GM18502 (cell line): ENCODE results near the gene TCFL5.
A peak's percentile ranks its signal among the peaks of the same experiment; 100 is the strongest.

Source experiments
- ATAC-seq: cut with Tn5 transposase; IDR thresholded peaks from one replicate; pipeline ENCODE4 v1.9.1; 2021; ENCODE audit warnings: mild to moderate bottlenecking; ENCODE audit not compliant: unreplicated experiment, poor library complexity

Gene TCFL5

DNA sequence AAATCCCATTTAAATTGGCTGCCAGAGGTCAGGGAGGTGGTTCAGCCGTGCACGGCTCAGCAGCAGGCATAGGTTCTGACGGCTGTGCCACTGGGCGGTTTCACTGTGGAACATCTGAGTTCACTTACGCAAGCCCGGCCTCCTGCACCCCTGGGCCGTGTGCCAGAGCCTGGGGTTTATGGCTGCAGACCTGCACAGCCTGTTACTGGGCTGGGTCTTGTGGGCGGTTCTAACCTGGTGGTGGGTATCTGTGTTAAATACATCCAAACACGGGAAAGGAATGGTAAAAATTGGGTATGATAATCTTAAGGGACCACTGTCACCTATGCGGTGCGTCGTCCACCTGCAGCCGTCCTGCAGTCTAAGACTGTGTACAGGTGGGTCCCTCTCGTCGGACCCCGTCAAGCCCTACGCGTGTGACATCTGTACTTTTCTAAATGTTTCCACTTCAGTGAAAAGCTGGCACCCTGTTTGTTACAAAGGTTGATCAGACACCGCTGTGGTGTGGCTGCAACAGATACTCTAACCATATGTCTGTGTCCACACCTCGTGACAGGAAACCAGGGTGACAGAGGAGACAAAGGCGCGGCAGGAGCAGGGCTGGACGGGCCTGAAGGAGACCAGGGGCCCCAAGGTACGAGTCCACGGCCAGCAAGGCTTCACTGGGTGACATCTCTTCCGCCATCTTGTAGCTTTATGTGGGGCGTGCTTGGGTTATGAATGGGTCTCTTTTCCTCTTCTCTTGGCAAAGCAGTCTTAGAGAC is 23.3 kb downstream of the TCFL5 start:
- peak; percentile 84 for ATAC-seq

DNA sequence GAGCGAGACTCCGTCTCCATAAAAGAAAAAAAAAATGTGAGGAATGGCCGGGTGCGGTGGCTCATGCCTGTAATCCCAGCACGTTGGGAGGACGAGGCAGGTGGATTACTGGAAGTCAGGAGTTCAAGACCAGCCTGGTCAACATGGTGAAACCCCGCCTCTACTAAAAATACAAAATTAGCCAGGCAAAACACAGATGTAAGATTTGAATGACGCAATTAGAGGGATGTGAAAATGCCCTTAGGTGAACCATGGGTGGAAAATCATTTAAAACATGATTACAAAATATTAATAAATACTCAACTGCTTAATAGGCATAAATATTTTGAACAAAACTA is 23.9 kb downstream of the TCFL5 start:
- peak; percentile 13 for ATAC-seq

DNA sequence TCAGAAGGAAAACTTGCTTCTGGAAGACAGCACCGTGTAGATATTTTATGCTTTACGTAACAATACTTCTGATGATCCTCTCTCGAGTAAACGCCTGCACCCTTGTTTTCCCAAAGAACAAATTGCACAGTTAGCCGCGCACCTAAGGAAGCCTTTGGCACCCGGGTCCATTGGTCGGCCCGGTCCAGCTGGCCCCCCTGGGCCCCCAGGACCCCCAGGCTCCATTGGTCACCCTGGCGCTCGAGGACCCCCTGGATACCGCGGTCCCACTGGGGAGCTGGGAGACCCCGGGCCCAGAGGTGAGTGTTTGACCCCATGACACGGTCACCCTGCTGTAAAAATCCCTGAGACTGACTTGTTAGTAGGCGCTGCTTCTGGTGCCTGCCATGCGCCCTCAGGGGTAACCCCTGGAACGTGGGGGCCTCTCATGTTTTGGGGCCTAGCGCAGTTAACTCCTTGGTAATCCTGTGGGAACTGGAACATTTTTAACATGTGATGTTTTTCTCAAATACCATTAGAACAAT is 24.6 kb downstream of the TCFL5 start:
- ATAC-seq: no peak

DNA sequence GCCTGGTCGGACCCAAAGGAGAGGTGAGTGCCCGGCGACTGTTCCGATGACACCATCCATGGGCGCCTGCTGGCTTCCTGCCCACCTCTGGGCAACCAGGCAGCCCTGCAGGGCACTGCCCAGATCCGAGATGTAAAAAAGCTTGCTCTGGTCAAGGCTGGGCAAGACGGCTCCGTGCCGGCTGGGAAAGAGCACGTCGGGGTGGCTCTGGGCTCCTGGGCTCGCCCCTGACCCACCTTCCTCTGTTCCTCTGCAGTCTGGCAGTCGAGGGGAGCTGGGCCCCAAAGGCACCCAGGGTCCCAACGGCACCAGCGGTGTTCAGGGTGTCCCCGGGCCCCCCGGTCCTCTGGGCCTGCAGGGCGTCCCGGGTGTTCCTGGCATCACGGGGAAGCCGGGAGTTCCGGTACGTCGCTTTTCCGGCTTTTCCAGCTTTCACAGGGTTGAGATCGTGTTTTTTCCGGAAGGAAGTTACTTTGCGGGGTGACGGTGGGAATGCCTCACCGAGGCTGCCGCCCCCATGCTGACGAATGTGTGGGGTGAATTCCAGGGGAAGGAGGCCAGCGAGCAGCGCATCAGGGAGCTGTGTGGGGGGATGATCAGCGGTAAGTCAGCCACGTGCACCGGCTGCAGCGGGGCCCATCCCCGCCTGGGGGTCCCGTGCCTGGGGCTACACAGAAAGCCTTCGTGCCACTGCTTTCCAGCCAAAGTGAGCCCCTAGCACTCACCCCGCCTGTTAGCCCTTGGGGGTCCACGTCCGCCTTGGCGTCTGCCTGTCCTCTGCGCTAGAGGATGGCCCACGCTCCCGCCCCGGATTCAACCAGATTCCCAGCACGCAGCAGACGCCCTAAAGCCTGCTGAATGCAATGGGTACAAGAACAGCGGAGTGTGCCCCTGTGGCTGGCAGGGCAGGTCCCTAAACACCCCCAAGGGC is 25.4 kb downstream of the TCFL5 start:
- no peak for ATAC-seq

DNA sequence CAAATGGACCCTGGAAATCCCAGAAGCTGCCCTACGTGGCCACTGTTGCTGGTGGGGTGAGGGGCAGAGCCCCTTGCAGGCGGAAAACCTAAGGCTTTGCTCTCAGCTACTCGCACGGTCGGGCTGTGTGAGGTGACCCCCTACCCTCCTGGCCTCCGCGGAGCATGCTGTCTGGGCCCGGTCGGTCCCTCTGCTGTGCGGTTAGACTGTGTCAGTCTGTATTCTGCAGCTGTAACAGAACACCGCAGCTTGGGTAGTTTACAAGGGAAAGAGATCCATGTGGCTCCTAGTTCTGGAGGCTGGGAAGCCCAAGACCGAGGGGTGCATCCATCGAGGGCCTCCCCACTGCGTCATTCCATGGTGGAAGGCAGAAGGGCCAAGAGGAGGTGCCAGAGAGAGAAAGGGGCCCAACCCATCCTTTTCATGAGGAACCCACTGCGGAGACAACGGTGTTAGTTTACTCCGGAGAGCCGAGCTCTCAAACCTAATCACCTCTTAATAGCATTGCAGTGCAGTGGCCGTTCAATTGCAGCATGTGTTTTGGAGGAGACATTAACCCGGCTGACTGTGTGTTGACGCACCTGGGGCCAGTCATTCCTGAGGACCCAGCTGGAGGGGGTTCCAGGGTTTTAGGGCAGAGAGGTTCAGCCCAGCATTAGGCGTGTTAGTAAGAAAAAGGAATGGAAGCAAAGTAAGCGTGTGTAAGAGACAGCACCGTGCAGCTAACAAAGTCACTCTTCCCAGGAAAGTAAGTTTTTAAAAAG is 26.5 kb downstream of the TCFL5 start:
- ATAC-seq: no peak

DNA sequence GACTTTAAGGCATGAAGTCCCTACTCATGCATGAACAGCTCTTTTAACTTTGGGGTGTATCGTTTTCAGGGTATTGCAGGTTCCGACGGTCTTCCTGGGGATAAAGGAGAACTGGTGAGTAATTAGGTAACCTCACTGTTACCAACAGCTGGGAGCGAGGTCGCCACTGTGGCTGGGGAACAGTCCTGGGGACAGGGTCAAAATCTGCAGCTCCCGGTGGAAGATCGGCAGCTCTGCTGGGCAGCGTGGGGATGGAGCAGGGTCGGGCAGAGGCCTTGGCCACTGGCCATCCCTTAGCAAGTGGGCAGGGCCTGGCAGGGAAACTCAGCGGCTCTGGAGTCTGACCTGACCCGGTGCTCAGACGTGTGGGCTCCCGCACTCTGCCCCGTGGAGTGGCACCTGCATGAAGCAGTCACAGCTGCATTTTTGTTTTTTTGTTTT is 28.7 kb downstream of the TCFL5 start:
- peak; percentile 37 for ATAC-seq

DNA sequence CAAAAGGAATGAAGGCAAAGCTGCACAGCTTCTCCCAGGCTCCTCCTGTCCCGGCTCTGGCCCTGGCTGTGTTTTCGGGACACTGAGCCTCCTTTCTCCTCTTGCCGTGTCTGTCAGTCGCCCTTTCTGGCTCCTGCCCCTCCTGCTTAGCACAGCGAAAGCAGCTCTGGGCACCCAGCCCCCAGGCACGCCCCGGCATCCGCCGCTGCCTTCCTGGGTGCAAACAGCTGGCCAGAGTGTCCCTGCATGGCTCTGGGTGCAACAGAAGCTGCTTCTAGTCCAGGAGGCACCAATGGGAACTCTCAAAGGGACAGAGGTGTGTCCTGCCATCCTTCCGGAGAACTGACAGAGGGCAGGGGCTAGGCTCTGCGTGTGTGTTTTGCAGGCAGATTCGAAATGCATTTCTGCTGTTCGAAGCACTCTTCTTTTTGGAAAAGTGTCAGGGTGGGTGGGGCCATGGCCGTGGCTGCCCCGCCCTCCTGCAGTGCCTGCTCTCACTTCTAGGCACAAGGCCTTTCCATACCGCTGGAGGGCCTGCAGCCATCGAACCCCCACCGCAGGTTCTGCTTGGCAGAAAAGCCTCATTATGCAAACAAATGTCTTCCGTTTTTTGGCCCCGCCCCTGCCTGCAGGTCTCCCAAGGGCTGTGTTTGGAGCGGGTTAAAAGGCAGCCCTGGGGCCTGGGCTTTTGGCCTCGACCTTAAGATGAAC is 29.3 kb downstream of the TCFL5 start:
- ATAC-seq: peak; percentile 61

DNA sequence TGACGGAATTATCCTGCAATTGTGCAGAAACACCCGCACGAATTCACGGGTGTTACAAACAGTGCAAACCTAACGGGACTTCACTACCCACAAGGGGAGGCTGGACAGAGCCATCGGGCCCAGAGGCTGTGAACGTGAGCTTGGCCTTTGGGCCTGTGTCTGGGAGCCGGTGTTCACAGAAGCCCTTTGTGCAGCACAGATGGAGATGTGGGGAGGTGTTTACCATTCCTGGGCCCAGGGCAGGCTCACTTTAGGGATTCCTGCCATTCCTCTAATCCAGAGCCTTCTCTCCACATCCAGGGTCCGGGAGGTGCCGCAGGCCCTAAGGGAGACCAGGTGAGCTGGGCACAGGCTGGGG is 29.8 kb downstream of the TCFL5 start:
- ATAC-seq: no peak

DNA sequence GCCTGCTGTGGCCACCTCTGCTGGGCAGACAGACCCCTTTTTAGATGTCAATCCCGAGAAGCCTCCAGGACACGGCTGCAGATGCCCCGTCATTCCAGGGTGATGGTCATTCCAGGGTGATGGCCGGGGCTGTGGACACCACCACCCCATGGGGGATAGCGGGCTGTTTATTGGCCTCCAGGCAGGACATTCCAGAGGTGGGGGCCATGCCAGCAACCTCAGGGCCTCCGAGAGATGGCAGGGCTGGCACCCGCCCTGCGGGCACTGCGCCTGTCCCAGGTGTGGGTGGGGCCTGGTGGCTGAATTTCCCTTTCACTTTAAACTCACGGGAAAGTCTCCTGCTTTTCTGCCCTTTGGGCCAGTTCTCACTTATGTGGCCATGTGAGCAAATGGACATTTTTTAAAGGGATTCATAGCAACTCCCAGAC is 30.2 kb downstream of the TCFL5 start:
- no peak for ATAC-seq

DNA sequence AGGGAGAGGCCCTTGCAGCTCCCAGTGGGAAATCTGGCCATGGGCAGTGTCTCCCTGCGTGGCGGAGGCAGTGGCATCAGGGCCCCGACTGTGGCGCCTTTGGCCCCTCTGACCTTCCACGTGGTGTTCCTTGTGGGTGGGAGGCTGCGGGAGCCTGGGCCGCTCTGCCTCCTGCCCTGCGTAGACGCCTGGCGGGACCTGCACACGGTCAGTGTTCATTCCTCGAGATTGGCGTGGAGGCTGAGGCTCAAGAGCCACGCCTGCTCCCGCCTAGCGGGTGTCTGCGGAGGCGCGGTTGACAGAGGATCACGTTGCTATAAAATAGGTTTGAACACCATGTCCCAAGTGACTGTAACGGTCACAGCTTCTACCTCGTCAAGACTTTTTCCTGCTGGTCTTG is 30.8 kb downstream of the TCFL5 start:
- no peak for ATAC-seq

DNA sequence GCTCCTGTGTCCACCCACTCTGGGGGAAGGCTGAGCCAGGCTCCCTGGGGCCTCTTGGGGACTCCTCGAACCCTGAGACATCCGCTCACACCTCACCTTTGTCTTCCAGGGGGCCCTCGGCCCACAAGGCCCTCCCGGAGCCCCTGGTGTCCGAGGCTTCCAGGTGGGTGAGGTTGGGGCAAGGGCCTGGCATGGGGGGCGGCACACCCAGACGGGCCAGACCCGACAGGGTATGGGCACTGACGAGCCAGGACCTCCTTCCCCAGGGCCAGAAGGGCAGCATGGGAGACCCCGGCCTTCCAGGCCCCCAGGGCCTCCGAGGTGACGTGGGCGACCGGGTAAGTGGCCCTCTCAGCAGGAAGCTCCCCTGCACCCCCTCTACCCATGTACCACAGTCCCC is 31.4 kb downstream of the TCFL5 start:
- no peak for ATAC-seq

DNA sequence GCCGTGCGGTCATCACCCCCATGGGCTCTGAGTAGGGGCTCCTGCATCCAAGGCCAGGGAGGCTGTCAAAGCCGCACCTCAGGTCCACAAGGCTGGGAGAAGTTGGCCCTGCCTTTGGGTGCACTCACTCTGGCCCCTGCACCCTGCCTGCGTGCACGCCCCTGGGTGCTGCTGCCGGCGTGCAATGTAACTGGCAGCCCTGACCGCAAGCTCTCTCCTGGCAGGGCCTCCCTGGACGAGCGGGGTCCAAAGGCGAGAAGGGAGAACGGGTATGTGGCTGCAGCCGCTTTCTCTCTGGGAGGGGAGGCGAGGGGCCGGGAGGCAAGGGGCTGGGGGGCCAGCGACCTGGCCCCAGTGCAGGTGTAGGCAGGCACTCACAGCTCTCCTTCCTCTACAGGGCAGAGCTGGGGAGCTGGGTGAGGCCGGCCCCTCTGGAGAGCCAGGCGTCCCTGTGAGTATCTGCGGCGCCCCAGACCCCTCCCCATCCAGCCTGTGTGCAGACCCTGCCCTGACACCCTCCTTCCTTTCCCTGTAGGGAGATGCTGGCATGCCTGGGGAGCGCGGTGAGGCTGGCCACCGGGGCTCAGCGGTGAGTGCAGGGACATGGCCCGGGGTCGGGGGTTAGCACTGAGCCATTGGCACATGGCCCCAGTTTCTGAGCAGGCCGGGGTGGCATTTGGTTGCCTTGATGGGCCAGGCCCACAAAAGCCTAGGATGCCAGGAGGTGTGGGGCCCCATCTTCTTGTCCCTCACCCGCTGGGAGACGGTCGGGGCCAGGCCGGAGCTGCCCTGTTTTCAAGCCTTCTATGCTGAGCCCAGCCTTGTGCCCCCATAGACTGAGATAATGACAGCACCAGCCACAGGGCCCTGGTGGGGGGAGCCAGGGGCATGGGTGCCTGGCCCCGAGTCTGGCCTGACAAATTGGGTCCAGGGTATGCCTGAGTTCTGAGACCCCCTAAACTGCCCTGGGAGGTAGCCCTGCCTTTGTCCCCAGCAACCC is 32.1 kb downstream of the TCFL5 start:
- ATAC-seq: no peak

DNA sequence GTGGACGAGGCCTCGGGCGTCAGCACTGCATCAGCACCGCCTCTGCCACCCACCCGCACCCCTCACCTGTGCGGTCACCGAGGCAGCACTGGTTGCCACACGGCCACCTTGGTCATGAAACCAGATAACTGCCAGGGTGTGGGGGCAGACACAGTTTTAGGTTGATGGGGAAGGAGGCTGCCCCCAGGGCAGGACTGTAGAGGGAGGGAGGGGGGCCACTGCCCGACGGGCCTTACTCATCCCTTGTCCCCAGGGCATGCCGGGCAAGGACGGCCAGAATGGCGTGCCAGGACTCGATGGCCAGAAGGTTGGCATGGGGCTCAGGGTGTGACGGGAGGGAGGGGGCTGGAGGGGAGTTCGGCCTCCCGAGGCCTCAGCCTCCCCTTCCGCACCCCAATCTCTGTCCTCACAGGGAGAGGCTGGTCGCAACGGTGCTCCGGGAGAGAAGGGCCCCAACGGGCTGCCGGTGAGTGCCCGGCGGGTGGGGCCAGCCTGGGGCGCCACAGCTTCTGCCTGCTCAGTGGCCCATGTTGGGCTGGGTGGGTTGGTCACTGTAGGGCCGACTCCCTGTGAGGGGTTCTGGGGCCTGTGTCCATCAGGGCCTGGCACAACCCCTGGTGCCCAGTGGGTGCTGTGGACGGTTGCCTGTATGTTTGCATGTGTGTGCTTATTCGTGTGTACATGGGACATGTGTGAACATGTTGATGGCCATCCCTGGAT is 33.0 kb downstream of the TCFL5 start:
- ATAC-seq: no peak

DNA sequence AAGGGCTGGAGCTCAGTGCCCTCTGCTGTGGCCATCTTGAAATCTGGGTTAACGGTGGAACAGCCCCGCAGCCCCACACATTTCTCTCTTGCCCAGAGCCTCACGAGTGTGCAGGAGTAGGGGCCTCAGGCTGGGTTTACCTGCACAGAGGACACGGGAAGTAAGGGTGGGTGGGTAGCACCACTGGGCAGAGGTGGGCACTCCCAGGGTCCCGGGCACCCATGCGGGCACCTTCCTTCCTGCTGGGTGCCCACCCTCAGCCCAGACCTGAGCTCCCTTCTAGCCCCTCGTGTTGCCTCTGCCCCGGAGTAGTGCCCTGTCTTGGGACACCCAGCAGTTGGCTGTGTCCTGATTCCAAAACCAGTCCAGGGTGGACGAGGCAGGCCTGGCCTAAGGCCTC is 33.6 kb downstream of the TCFL5 start:
- ATAC-seq: no peak

DNA sequence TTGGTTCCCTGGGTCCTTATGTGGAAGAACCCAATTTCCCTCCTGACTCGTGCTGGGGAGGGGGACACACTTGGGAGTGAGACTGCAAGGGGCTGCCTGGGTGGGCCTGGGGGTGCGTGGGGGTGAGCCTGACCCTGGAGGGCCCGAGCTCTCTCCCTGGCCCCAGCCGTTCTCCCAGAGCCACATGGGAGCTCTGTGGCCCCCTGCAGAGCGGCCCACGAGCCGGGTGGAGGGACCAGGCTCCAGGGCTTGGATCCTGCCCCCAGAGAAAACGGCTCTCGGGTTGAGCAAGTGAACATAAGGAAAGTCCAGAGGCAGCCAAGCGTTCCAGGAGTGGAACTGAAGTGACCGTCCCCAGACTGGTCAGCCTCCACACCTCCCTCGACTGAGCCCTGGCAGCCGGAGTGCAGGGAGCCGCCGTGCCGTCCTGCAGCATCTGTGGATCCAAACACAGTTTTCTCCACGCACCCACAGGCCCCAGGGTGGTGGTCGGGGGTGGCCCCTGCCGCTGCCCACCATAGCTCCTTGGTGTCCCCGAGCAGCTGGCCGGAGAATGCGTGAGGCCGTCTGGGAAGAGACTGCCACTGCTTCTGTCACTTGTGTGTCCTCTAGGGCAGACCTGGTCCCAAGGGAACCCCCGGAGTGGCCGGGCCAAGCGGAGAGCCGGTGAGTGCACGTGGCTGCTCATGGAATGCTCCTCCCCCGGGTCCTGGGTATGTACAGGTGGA is 34.1 kb downstream of the TCFL5 start:
- no peak for ATAC-seq

DNA sequence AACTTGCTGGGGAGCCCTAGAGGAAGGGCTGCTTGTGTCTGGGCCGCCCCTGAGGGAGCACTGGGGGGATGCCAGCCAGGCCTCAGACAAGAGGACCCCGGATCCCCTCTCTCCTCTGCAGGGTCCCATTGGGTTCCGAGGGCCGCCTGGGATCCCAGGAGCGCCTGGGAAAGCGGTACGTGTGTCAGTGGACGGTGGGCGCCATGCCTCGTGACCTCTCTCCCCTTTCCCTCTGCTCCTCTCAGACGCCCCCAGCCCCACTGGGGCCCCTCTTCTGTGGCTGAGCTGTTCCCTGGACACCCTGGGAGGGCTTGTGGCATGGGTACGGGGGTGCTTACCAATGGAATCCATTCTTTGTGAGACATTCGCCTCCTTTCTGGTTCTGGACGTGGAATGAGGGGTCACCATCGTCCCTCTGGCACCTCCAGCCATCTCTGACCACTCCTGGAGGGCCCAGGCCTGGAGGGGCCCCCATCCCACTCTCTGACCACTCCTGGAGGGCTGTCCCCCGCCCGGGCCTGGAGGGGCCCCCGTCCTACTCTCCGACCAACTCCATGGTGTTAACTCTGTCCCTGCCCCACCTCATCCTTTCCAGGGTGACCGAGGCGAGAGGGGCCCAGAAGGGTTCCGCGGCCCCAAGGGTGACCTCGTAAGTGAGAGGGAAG is 34.8 kb downstream of the TCFL5 start:
- ATAC-seq: no peak

DNA sequence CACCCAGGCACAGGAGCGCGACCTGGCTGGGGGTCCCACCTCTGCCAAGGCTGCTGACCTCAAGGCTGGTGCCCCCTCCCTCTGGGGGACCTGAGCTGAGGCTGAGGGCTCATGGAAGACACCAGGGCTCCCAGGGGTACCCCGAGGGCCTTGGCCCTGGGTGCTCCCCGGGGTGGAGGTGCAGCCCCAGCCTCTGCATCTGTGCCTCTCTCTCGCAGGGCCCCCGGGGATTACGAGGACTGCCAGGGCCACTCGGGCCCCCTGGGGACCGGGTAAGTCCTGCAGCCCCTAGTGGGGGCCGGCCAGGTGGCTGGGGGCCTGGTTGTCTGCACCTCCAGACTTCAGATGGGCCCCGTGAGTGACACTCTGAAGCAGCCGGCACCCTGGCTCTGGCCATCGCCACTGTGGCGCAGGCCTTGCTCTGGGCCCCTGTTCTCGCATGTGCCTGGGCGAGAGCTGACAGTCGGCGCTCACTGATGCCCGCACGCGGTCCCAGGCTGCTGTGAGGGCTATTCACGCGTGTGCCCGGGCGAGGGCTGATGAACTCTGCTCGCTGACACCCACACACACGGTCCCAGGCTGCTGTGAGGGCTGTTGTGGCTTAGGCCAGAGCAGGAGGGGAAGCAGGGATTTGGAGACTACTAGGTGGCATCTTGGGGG is 35.5 kb downstream of the TCFL5 start:
- no peak for ATAC-seq
